ENCODE data around the gene CCDC27.
"Not testable (repeated sequence)": the region's sequence is repeated elsewhere in the genome, so short reads cannot be mapped to it uniquely, and the experiment has no call there.

CCDC27 gene

DNA sequence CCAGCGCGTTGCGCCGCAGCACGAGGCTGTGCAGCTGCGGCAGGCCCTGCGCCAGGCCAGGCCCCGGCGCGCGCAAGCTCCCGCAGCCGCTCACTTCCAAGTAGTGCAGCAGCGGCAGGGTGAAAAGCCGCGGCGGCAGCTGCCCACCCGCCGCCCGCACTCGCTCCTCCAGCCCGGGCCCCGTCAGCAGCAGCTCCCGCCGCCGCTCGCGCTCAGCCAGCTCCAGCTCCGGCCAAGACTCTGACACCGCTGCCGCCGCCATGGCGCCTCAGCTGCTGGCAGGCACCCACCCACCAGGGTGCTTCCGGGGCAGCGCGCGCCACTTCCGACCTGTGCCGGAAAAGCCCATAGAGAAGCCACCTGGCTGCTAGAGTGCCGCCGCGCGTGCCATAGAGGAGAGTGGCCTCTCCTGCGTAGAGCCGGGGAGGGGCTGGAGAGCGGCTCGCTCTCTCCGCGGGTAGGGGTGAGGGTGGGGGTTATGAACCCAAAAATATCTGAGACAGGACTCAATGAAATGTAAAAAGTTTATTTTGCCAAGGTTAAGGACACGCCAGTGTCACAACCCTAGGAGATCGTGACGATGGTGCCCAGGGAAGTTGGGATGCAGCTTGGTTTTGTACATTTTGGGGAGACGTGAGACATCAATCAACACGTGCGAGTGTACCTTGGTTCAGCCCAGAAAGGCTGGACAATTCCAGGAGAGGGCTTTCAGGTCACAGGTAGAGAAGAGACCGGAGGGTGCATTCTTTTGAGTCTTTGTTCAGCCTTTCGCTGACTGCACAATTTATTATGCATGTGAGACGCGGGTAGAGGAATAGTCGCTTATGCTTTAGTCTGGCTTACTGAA is 44.2 kb downstream of the CCDC27 start, which contains the start of gene LRRC47:
Gene LRRC47, minus strand, starts transcription at position 284 of the 847 bp plus-strand sequence. Its CDS starts 22 bp downstream, at position 262.
- DNase-seq: peak; percentile 93 to 95

DNA sequence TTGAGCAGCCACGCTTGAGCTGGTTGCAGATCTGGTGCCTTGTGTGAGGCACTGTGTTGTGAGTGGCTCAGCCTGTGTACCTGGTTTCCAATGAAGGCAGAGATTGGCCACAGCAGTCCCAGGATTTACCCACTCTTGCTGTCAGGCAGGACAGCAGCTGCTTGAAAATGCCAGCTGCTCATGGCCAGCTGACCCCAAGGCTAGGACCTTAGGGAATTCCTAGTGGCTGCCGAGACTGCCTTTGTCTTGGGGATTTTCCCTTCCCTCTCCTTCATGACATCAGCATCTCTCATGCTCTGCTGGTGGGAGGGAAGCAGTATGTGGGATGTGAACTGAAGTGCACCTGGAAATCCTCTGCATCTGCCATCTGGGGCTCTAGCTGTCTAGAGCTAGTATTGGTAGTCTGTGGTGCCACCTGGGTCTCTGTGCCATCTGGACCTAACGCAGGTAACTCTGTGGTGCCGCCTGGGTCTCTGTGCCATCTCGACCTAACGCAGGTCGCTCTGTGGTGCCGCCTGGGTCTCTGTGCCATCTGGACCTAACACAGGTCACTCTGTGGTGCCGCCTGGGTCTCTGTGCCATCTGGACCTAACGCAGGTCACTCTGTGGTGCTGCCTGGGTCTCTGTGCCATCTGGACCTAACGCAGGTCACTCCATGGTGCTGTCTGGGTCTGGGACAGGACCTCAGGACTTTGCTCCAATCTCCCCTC is 47.9 kb downstream of the CCDC27 start:
- DNase-seq: no peak

DNA sequence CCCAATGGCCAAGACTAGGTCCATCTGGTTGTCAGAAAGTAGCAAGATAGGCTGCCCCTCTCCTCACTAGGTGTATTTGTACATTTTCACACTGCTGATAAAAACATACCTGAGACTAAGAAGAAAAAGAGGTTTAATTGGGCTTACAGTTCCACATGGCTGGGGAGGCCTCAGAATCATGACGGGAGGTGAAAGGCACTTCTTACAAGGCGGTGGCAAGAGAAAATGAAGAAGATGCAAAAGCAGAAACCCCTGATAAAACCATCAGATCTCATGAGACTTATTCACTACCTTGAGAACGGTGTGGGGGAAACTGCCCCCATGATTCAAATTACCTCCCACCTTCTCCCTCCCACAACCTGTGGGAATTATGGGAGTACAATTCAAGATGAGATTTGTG is 48.5 kb downstream of the CCDC27 start:
- DNase-seq: not testable (repeated sequence)

DNA sequence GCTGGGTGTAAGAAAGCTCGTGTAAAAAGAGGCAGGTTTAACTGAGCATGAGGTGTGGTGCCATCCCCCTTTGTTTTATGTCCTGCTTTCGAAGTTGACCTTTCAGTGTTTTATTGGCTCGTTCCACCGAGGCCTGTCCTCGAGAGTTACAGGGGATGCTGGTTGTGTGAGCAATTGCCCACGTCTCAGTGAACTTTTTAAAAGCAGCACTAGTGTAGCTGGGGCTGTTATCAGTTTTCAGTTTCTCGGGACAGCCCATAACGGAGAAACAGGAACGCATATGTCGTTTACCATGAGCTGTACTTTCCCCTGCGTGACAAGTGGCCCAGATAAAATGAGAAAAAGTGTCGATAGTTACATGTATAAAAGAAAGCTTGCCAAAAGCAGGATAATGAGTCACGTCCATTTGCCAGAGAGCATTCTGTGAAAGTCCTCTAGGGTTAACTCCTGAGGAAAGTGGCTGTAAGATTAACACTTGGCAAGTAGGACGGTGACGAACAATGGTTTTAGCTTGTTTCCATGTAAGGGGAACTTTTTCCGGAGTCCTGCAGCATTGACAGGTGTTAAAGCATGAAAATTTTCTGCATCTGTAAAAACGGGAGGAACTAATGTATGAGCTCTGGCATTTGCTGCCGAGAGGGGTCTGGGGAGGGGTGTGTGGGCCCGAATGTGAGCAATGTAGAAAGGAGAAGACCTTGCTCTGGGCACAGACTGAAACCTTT is 51.8 kb downstream of the CCDC27 start:
- no peak for DNase-seq

DNA sequence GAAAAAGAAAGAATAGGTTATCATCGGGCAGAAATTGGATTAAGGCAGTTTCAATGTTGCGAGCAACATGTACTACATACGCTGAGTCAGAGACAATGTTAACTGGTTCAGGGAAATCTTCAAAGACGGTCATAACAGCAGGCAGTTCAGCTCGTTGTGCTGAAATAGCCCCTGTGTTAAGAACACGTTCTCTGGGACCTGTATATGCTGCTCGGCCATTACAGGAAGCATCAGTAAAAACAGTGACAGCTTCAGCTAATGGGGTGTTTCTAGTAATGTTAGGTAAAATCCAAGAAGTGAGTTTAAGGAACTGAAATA is 52.3 kb downstream of the CCDC27 start:
- not testable (repeated sequence) for DNase-seq

DNA sequence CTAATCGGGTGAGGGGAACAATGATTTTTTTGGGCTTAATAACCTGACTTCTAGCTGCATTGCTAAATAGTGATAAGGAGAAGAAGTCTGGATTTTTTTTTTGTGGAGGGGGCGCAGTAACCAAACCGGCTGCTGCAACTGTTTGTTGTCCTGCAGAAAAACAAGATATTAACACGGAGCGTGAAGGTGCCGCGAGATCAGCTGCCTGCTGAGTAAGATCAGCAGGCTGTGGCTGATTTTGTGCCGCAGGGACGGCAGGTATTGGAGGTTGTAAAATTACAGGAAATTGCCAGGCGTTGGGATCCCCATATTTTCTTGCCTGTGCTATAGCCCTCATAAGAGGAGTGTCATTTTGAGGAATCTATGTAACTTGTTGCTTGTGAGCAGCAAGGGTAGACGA is 52.8 kb downstream of the CCDC27 start:
- no peak for DNase-seq

DNA sequence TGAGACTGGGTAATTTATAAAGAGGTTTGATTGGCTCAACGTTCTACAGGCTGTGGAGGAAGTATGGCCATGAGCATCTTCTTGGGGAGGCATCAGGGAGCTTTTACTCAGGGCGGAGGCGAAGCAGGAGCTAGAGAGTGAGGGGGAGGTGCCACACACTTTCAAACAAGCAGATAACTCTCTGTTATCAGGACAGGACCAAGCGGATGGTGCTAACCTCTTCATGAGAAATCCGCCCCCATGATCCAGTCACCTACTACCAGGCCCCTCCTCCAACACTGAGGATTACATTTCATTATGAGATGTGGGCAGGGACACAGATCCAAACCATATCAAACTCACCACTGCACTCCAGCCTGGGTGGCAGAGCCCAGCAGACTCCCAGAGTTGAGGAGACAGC is 55.5 kb downstream of the CCDC27 start:
- DNase-seq: no peak

DNA sequence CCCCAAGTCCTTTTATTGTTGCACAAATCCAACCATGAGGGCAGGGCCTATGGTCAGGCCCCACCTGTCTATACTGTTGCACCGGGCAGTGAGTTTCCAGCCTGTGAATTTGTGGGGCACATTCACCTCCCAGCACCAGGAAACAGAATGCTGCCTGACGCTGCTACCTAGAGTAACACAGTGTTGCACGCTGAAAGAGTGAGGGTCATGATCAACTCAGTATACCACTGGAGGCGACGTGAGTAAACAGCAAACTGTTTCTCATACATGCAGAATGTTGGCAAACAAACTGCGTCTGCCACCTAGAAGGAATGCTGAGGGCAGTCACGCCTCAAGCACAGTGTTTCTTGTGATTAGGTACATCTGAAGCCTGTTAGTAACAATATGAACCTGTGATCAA is 57.4 kb downstream of the CCDC27 start:
- DNase-seq: no peak

DNA sequence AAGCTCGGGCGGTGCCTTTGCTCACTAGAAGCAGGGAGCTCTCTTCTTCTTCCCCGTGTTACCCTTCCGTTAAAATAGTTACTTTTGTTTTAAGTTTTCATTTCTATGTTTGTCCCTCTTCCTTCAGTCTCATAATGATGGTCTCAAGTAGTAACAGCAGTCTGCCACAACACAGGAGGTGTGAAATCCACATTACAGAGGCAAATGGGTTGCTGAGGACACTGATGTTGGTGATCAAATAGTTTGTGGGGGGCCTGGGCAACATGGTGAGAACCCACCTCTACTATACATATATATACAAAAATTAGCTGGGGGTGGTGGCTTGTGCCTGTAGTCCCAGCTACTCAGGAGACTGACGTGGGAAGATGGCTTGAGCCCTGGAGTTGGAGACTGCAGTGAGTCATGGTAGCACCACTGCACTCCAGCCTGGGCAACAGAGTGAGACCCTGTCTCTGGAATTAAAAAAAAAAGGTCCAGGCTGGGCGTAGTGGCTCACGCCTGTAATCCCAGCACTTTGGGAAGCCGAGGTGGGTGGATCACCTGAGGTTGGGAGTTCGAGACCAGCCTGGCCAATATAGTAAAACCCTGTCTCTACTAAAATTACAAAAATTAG is 58.0 kb downstream of the CCDC27 start:
- peak in 1 of 2 donors; percentile 13 for DNase-seq

DNA sequence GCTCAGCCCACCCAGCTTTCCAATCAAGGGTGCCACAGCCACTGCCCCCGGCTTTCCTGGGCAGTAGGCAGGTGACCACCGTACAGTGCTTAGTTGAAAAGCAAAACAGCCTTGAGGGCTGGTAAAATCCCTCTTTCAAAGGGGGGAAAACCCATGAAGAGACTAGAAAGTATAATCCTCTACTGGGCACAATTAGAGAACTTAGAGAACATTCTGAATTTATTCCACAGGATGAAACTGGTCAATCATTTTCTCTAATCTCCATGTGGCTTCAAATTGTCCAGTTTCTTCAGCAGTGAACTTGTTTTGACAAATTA is 59.3 kb downstream of the CCDC27 start:
- no peak for DNase-seq

DNA sequence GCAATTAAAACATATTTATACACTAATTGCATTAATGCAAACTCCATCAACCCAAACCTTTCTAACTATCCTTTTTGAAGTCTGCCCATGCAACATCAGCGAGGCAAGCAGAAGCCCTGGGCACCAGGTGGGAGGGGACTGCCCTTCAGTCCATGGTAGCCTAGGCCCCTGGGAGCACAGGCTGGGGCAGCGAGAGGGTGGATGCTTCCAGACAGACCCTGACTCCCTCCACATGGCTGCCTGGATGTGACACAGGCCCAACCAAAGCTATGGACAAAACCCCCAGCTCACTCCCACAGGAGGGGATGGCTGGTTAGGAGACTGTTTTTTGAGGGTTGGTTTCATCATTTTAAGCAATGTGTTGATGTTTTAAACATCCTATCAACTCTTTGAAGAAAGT is 61.8 kb downstream of the CCDC27 start:
- no peak for DNase-seq

DNA sequence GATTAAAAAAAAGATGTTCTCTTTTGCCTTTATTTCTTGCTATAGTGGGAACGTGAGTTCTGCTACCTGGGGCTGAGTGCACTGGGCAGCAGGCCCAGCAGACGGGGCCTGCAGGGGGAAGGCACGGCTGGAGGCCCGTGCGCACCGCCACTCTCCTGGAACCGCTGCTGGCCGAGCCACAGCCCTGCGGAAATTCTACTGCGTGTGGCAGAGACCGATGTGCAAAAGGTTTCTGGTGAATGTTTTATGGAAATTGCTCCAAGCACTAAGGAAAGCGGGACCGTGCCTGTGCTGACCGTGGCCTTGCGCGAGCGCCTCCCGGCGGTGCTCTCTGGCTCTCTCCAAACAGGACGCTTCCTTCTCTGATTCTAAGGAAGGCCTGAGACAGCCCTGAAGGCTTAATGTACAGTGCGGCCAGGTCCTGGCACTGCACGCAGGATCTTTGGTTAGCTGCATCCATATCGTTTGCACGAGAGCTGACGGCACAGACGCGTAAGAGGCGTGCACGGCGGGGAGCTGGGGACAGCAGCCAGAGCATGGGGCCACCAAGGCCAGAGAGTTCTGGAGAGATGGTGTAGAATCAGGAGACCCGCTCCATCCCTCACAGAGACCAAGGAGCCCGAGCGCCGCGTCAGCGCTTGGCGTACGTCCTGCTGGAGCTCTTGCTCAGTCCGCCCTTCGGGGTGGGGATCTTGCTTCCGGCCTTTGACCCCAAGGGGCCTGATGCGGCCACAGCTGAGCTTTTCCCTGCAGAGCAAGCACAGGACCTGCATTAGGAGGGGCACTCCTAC is 62.7 kb downstream of the CCDC27 start:
- no peak for DNase-seq

DNA sequence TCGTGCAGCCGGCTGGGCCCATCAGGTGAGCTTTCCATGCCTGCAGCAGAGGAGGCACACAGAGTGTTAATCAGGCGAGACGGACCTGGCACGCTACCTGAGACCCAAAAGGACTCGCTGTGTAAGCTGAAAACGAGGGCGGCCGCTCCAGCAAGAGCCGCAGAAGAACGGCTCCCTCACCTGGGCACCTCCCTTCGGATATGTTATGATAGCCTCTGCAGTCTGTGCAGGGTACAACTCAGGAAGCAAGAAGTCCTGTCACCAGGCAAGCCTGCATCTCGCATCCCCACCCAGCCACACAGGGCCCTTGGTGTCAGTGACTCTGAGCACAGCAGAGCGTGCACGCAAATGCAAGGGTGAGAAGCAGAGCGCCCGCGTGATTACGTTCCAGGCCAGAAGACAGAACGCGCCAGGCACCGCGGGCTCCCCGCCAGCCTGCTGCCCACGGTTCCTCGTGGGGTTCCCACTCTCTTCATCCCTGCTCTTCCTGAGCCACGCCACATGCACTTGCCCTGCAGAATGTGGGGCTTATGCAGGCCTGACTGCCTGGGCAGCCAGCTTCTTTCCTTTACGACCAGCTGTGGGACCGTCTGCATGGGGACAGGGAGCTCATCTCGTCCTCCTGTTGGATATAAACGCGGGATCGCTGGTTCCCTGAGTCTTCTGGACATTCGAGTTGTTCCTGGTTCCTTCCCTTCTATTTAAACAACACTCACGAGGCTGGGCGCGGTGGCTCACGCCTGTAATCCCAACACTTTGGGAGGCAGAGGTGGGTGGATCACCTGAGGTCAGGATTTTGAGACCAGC is 64.3 kb downstream of the CCDC27 start:
- no peak for DNase-seq

DNA sequence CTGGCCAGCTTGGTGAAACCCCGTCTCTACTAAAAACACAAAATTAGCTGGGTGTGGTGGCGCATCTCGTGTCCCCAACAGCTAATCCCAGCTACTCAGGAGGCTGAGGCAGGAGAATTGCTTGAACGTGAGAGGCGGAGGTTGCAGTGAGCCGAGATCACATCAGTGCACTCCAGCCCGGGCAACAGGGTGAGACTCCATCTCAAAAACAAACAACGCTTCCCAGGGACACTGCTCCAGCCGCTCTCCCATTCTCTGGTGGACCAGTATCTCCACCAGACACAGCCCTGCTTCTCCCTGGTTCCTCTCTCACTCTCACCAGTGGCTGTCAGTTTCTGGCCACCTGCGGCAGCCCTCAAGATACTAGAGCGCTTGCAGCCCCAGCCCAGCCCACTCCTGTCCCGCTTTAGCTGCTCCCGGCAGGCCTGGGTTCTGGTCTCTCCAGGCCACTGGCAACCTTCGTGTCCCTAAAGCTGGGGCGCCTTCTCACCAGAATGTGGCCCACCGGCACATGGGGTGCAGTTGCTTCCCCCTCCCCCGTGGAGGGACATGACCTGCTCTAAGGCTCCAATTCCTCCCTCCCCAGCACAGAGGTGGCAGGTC is 65.0 kb downstream of the CCDC27 start:
- no peak for DNase-seq

DNA sequence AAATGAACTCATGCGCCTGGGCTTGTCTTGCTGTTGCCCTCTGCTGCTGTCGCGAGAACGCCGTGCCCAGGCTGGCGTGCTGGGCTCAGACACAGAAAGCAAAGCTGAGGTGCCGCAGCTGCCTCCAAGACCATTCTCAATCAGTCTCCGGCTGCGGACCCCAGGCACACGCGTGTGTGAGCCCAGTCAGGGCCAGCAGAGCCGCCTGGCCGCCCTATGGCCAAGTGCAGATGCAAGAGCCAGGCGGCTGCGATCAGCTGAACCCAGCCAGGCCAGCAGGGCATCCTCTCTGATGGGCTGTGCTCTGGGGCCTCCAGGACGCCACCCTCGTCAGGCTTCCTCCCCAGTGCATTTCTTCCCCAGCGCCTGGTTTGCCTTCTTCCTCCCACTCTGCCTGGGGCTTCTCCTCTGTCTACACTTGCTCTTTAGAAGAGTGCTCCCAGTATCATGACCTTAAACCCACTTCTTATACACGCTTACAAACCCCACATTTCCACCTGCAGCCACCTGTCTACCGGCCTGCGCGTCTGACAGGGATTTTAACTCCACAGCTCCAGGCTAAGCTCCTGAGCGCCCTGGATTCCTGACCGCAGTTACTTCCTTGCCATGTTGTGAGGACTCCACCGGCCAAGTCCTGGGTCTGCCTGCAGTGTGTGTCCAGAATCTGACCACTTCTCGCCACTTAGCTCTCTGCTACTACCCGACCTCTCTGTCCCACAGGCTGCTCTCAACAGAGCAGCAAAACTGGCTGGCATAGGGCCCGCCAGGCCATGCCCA is 65.8 kb downstream of the CCDC27 start:
- DNase-seq: no peak

DNA sequence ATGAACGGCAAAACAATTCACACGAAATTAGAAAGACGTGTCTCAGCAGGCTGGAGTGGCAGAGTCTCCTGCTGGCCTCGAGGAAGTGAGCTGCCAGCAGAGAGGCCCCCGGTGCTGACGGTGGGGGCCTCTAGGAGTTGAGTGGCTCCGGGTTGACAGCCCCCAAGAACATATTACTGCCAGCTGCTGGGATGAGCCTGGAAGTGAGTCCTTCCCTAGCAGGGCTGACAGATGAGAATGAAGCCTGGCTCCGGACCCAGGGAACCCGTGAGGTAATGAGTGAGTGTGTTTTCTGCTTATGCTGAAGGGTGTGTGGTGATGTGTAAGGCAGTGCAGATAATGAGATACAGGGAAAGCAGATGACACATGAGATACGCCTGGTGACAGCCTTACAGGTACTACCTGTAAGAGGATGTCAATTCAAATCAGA is 67.5 kb downstream of the CCDC27 start:
- DNase-seq: no peak

DNA sequence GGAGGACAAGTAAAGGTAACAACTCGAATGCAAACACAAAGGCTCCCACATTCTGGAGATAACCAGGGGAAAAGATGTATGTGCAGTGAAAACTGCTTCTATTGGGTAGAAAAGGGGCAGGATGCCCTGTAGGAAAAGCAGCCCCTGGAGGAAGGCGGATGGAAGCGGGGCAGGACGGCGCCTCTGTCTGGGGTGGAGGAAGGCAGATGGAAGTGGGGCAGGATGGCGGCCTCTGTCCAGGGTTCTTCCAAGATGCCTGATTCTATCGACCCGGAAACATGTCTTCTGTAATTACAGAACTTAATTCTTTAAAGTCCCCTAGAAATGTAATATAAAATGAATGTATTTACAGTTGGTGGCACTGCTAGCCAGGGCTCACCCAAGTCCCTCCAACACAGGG is 68.1 kb downstream of the CCDC27 start:
- DNase-seq: no peak

DNA sequence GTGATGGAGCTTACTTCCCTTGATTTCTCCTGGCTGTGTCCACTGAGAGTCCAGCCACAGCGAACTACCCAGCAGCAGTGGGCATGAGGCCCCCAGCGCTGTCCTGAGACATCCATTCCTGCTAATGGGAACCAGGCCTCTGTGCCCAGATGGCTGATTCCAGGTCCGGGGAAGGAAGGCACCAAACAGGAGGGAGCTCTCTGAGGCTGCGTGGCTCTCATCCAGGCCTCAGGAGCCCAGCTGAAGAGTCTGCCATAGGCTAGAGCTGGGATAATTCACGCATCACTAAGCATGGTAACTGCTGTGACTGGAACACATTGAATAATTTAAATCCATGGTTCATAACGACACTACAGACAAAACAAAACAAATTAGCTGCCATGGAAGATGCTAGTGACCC is 68.8 kb downstream of the CCDC27 start:
- DNase-seq: no peak
